HL-60 (cell line): ENCODE results near the gene NUDT15.
A peak's percentile ranks its signal among the peaks of the same experiment; 100 is the strongest.
"Not testable (repeated sequence)": the region's sequence is repeated elsewhere in the genome, so short reads cannot be mapped to it uniquely, and the experiment has no call there.

Source experiments
- DNase-seq, 2 experiments: peaks; one replicate each; pipeline ENCODE4 v3.0.0-alpha.2; 2010 to 2020; ENCODE audit warnings: low read depth in 1 of 2, low spot score in 1 of 2
- H3K27ac ChIP-seq: fragments of 250-450 bp; sonication (Bioruptor Pico); replicated peaks from 2 replicates; pipeline ENCODE4 v1.5.1; 2020; ENCODE audit warnings: mild to moderate bottlenecking, moderate library complexity
- H3K27me3 ChIP-seq: fragments of 250-450 bp; sonication (Bioruptor Pico); 2 replicates; pipeline ENCODE4 v1.5.1; 2021; ENCODE audit warnings: mild to moderate bottlenecking, moderate library complexity; ENCODE audit not compliant: insufficient read depth, poor library complexity, severe bottlenecking
- H3K4me3 ChIP-seq: replicated peaks from 2 replicates; pipeline ENCODE4 v1.5.1; 2011; ENCODE audit warnings: mild to moderate bottlenecking, control low read depth, low read length; ENCODE audit not compliant: insufficient read depth
- GABPA ChIP-seq: IDR thresholded peaks from 2 replicates; pipeline ENCODE4 v1.6.1; 2012; ENCODE audit warnings: low read depth
- POLR2AphosphoS5 ChIP-seq: IDR thresholded peaks from 2 replicates; pipeline ENCODE4 v1.6.1; 2012; ENCODE audit warnings: low read depth
- SPI1 ChIP-seq: IDR thresholded peaks from 2 replicates; pipeline ENCODE4 v1.6.1; 2012; ENCODE audit warnings: low read depth, mild to moderate bottlenecking, borderline replicate concordance
- TF ChIP-seq, protein P1 (sequence below): IDR thresholded peaks from 2 replicates; pipeline ENCODE4 v1.6.1; 2012; ENCODE audit warnings: low read depth; ENCODE audit not compliant: insufficient replicate concordance
- TF ChIP-seq, protein P2 (sequence below): IDR thresholded peaks from one replicate; pipeline ENCODE4 v1.5.1; 2011; ENCODE audit warnings: low read length, control low read depth, inconsistent platforms; ENCODE audit not compliant: insufficient read depth

The NUDT15 gene

DNA sequence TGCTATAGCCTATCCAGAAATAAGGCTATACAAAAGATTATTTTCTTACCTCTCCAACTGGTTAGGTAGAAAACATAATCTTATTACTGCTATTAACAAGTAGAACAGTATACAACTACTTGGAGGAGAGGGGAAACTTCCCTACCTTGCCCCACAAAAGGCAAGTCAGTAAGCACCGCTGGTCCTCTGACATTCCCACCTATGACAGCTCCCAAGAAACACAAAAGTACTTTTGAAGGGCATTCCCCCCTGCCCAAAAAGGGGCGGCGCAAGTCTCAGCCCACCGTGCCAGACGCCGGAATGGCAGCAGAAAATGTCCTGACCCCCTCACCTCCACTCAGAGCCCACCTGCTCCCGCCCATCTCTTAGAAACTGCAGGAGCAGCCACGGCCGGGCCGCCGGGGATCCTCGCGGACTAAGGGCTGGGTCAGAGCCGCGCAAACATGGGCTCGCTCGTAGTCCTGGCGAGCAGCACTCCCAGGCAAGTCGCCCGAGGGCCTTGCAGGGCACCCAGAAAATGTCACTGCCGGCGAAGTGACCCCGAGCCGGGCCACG is 36.9 kb upstream of the NUDT15 start:
- Histone ChIP-seq H3K27me3 (no peaks in the 10 kb centered on the region), H3K4me3 (peak overlapping the region; percentile 97), H3K27ac (peak overlapping the region; percentile 75)
- TF ChIP-seq, protein P1, sequence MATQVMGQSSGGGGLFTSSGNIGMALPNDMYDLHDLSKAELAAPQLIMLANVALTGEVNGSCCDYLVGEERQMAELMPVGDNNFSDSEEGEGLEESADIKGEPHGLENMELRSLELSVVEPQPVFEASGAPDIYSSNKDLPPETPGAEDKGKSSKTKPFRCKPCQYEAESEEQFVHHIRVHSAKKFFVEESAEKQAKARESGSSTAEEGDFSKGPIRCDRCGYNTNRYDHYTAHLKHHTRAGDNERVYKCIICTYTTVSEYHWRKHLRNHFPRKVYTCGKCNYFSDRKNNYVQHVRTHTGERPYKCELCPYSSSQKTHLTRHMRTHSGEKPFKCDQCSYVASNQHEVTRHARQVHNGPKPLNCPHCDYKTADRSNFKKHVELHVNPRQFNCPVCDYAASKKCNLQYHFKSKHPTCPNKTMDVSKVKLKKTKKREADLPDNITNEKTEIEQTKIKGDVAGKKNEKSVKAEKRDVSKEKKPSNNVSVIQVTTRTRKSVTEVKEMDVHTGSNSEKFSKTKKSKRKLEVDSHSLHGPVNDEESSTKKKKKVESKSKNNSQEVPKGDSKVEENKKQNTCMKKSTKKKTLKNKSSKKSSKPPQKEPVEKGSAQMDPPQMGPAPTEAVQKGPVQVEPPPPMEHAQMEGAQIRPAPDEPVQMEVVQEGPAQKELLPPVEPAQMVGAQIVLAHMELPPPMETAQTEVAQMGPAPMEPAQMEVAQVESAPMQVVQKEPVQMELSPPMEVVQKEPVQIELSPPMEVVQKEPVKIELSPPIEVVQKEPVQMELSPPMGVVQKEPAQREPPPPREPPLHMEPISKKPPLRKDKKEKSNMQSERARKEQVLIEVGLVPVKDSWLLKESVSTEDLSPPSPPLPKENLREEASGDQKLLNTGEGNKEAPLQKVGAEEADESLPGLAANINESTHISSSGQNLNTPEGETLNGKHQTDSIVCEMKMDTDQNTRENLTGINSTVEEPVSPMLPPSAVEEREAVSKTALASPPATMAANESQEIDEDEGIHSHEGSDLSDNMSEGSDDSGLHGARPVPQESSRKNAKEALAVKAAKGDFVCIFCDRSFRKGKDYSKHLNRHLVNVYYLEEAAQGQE, result no peak
- TF ChIP-seq POLR2AphosphoS5 (no peak), GABPA (no peak)
- TF ChIP-seq, protein P2, sequence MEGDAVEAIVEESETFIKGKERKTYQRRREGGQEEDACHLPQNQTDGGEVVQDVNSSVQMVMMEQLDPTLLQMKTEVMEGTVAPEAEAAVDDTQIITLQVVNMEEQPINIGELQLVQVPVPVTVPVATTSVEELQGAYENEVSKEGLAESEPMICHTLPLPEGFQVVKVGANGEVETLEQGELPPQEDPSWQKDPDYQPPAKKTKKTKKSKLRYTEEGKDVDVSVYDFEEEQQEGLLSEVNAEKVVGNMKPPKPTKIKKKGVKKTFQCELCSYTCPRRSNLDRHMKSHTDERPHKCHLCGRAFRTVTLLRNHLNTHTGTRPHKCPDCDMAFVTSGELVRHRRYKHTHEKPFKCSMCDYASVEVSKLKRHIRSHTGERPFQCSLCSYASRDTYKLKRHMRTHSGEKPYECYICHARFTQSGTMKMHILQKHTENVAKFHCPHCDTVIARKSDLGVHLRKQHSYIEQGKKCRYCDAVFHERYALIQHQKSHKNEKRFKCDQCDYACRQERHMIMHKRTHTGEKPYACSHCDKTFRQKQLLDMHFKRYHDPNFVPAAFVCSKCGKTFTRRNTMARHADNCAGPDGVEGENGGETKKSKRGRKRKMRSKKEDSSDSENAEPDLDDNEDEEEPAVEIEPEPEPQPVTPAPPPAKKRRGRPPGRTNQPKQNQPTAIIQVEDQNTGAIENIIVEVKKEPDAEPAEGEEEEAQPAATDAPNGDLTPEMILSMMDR, result no peak
- peak in 1 of 2 experiments; percentile 7 for DNase-seq

DNA sequence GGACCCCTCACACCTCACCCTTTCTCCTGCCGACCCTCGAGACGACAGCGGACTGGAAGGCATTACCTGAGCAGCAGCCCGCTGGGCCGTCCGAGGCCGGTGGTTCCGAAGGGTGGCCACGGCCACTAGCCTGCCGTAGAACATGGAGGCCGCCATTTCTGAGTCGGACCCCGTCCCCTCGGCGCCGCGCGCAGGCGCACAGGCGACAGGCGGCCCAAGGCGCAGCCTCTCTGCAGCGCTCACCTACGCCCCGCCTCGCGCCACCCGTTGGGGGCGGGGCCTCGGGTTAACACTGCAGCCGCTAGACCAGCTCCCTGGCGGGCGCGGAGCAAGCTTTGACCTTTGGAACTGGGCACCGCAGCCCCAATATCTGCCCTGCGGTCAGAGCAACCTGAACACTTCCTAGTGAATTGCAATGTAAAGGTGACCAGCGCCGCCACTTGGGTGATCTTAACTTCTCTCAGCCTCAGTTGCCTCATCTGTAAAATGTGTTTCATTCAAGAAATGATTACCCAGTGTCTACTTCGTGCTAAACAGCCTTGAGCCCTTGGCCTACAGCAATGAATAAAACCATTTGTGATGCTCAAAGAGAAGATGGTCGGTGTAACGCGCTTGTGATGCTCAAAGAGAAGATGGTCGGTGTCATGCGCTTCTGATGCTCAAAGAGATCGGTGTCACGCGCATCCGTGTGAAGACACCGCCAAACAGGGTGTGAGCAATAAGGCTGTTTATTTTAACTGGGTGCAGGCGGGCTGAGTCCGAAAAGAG is 36.2 kb upstream of the NUDT15 start, which contains the start of gene SUCLA2:
TSS of gene SUCLA2 (minus strand) at position 160 of the 768 bp plus-strand sequence. CDS start at position 156, 4 bp downstream.
- Histone ChIP-seq H3K4me3 (peak within 1 kb of the TSS; percentile 97), H3K27me3 (no peaks in the 10 kb centered on the region), H3K27ac (peak within 1 kb of the TSS; percentile 75)
- TF ChIP-seq POLR2AphosphoS5, result peak; percentile 85
- TF ChIP-seq, protein P1, result no peak
- no peak for TF ChIP-seq SPI1
- TF ChIP-seq, protein P2, result no peak
- no peak for TF ChIP-seq GABPA
- peak; percentile 66 to 92 for DNase-seq

DNA sequence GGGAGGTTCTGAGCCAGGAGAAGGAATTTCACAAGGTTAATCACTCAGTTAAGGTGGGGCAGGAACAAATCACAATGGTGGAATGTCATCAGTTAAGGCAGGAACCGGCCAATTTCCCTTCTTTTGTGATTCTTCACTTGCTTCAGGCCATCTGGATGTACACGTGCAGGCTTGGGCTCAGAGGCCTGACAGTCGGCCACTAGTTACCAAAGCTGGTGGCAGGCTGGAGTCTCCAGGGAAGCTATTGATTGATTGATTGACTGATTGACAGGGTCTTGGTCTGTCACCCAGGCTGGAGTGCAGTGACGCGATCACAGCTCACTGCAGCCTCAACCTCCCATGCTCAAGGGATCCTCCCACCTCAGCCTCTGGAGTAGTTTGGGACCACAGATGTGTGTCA is 35.5 kb upstream of the NUDT15 start:
- not testable (repeated sequence) for DNase-seq, H3K27ac ChIP-seq, H3K4me3 ChIP-seq

DNA sequence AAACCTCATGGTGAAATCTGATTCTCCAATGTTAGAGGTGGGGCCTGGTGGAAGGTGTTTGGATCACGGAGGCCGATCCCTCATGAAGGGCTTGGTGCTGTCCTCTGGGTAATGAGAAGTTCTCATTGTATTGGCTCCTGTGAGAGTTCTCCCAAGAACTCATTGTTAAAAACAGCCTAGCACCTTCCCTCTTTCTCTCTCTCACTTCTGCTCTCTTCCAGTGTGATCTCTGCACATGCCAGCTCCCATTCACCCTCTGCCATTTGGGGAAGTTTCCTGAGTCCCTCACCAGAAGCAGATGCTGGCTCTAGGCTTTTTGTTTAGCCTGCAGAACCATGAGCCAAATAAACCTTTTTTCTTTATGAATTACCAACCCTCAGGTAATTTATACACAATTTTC is 33.3 kb upstream of the NUDT15 start:
- Histone ChIP-seq H3K27me3 (no peaks in the 10 kb centered on the region), H3K4me3 (no peak overlapping the region), H3K27ac (0 out of 2 replicates have a peak overlapping the region, but pooled peaks have one; percentile 12)
- DNase-seq, result peak in 1 of 2 experiments; percentile 52
- TF ChIP-seq, protein P2, result no peak
- TF ChIP-seq GABPA (no peak), SPI1 (peak; percentile 7; the same call in 1 of the 2 replicates)
- TF ChIP-seq, protein P1, result no peak

More for the DNA sequence above, 35.5 kb upstream of the NUDT15 start:
- H3K27me3 ChIP-seq, result not testable (repeated sequence)
